ENCODE measurements around the gene MOB3A. TPM values are rescaled to one million over a fixed set of nuclear protein-coding genes. Genes with fewer than 3 reads are reported as not detected.
A peak's percentile ranks its signal among the peaks of the same experiment; 100 is the strongest.

Gene MOB3A
- total RNA-seq, 1 donor from 2014 or later = 6.0 TPM

GRCh38 chr19:2048959-2049740, 47.0 kb downstream of the MOB3A start:
- Histone ChIP-seq H4K20me1 (ENCODE audit: low read depth) (peaks cover 61% of the 10 kb centered on the region), H3K27ac (no peak overlapping the region), H3K79me2 (ENCODE audit: low read depth) (peaks cover 43% of the 10 kb centered on the region), H3K4me3 (peak overlapping the region; percentile 100), H3K27me3 (no peaks in the 10 kb centered on the region), H3K9me3 (ENCODE audit: low read depth) (no peaks in the 10 kb centered on the region), H3K4me2 (peak overlapping the region; percentile 99), H3K9ac (no peak overlapping the region), H3F3A (ENCODE audit: low read depth) (peaks cover 15% of the 10 kb centered on the region), H3K4me1 (no peaks in the 10 kb centered on the region), H2AFZ (replicated peaks) (no peak overlapping the region), H3K36me3 (no peaks in the 10 kb centered on the region)
- TF ChIP-seq EZH2 (IDR thresholded peaks at IDR 0.05) (no peak), CTCF (IDR thresholded peaks at IDR 0.05) (no peak), EZH2phosphoT487 (IDR thresholded peaks at IDR 0.05) (no peak)
- Mint-ChIP-seq H3K4me1 (peaks cover 17% of the 10 kb centered on the region), H3K27me3 (ENCODE audit: insufficient read depth, low read depth) (peaks cover 3% of the 10 kb centered on the region), H3K9me3 (no peaks in the 10 kb centered on the region), H3K4me3 (peak overlapping the region; percentile 92), H3K27ac (no peak overlapping the region), H3K36me3 (no peaks in the 10 kb centered on the region)
- DNase-seq (ENCODE audit: low spot score) = peak; percentile 24

GRCh38 chr19:2048104-2048958, 47.8 kb downstream of the MOB3A start:
- DNase-seq (ENCODE audit: low spot score) = no peak

More at GRCh38 chr19:2048104-2048958, 47.8 kb downstream of the MOB3A start:
- no peak overlapping the region for H3K4me3 ChIP-seq
- H3K36me3 ChIP-seq = no peaks in the 10 kb centered on the region
- H3K27ac Mint-ChIP-seq = no peak overlapping the region
- H3K4me3 Mint-ChIP-seq = peak overlapping the region; percentile 24
- H3K27me3 Mint-ChIP-seq (ENCODE audit: insufficient read depth, low read depth) = peaks cover 3% of the 10 kb centered on the region
- peaks cover 19% of the 10 kb centered on the region for H3F3A ChIP-seq (ENCODE audit: low read depth)
- H3K27me3 ChIP-seq = no peaks in the 10 kb centered on the region
- peaks cover 43% of the 10 kb centered on the region for H3K79me2 ChIP-seq (ENCODE audit: low read depth)
- H3K9ac ChIP-seq = no peak overlapping the region
- H3K9me3 Mint-ChIP-seq = no peaks in the 10 kb centered on the region
- peaks cover 20% of the 10 kb centered on the region for H3K4me1 Mint-ChIP-seq
- H3K4me2 ChIP-seq = peak overlapping the region; percentile 18
- no peaks in the 10 kb centered on the region for H3K4me1 ChIP-seq
- H3K9me3 ChIP-seq (ENCODE audit: low read depth) = no peaks in the 10 kb centered on the region
- H2AFZ ChIP-seq (replicated peaks) = no peak overlapping the region
- peaks cover 63% of the 10 kb centered on the region for H4K20me1 ChIP-seq (ENCODE audit: low read depth)
- H3K36me3 Mint-ChIP-seq = no peaks in the 10 kb centered on the region
- H3K27ac ChIP-seq = no peak overlapping the region
- no peak for TF ChIP-seq EZH2 (IDR thresholded peaks at IDR 0.05)
- TF ChIP-seq EZH2phosphoT487 (IDR thresholded peaks at IDR 0.05) = no peak
- no peak for TF ChIP-seq CTCF (IDR thresholded peaks at IDR 0.05)

Measured in neural progenitor cell (in vitro differentiated cells).